HFF-Myc (cell line): ENCODE measurements around the gene APMAP.

ENCODE experiments used
- DNase-seq: peaks from one replicate; pipeline ENCODE4 v3.0.0-alpha.2; 2011; ENCODE audit warnings: low read depth; ENCODE audit errors: extremely low read depth
- H3K4me3 ChIP-seq: replicated peaks from 2 replicates; pipeline ENCODE4 v1.5.1; 2011; ENCODE audit warnings: low read depth, mild to moderate bottlenecking, control low read depth, low read length
- CTCF ChIP-seq: IDR thresholded peaks from 2 replicates; pipeline ENCODE4 v1.5.1; 2012; ENCODE audit warnings: mild to moderate bottlenecking, low read depth, low read length, control low read depth; ENCODE audit errors: missing control alignments

APMAP gene

DNA sequence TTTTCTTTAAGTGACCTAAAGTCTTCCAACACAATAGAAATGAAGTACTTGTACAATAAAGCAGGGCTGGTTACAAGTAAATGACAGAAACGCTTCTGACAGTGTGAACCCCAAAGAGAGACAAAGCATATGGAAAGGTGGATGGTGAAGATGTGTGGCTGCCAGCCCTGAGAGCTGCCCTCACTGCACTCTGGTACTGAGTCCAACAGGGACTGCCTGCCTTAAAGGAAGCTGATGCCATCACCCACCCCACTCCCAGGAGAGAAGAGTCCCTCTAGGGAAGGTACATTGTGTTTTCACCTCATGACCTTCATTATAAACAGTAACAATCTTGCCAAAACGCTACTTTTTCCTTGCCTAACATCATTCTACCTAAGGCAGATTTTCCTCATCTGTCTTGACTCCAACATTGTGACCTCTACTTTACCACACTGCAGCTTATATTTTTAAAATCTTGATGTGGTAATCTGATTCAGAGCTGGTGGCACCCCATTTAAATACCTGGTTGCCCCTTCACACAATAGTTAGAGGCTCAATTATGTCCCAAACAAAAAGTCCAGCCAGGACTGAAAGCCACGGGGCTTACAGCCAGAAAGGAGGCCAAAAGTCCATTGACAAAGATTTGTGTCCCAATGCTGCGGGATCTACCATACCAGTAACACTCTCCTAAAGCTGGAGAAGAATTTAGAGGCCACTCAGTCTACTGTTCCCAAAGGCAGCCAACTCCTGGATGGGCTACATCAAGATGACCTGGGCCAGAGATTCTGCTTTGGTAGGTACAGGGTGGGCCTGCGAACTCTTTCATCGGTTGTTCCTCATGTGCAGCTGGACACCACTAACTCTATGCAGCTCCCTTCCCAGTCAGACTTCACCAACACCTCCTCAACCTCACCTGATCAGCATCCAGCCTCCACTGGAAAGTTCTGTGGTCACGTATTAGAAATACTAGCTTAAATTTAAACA is 4.4 kb downstream of the APMAP start:
- TF ChIP-seq CTCF = no peak
- H3K4me3 ChIP-seq = no peak overlapping the region
- DNase-seq = no peak

DNA sequence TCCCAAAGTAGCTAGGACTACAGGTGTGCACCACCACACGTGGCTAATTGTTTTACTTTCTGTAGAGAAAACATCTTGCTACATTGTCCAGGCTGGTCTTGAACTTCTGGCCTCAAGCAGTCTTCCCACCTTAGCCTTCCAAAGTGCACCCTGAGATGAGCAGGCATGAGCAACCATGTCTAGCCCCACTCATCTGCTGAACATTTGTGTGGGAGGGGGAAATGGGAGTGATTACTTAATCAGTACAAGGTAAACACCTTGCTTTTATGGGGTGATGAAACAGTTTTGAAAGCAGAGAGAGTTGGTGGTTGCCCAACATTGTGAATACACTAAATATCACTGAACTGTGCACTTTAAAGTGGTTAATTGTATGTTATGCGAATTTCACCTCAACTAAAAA is 5.3 kb downstream of the APMAP start:
- no peak for TF ChIP-seq CTCF
- DNase-seq = no peak
- no peak overlapping the region for H3K4me3 ChIP-seq

DNA sequence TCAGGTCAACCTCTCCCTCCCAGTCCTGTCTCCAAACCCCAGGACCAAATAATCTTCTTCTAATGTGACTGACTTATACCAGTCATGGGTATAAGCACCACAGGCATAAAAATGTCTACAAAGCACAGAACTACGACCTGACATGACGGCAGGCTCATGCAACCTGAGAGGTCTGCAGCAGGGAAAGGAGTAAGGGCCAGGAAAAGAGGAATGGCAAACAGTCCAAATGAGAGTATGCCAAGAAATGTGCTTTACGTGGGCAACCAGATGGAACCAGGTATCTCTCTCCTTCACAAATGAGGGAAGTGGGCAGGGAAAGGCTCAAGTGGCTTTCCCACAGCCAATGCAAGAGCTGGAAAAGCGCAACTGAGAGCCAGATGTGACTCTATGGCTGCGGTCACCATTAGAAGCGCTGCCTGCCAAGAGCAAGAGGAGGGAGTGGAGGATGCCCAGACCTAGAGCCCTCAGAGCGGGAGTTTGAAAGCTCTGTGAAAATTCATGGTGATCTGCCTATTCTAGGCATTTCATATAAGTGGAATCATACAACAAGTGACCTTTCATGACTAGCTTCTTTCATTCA is 6.0 kb downstream of the APMAP start:
- no peak for DNase-seq
- TF ChIP-seq CTCF = no peak
- no peak overlapping the region for H3K4me3 ChIP-seq

DNA sequence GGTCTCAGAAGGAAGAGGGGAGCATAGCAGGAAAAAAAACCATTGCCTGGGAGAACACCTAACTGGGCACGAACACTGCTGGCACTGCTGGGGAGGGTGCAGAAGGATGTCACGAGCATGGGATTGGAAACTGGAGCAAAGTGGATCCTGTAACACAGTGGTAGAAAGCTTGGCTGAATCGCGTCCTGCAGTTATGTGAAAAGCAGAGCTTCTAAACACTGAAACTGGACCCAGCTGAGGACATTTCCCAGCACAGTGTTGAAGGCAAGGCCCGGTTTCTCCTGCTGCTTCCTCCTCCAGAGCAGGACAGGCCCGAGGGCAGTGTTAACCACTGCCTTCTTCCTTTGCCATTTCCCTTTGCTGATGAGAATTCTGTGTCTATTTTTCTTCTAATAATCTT is 6.7 kb downstream of the APMAP start:
- TF ChIP-seq CTCF = no peak
- no peak for DNase-seq
- H3K4me3 ChIP-seq = no peak overlapping the region

DNA sequence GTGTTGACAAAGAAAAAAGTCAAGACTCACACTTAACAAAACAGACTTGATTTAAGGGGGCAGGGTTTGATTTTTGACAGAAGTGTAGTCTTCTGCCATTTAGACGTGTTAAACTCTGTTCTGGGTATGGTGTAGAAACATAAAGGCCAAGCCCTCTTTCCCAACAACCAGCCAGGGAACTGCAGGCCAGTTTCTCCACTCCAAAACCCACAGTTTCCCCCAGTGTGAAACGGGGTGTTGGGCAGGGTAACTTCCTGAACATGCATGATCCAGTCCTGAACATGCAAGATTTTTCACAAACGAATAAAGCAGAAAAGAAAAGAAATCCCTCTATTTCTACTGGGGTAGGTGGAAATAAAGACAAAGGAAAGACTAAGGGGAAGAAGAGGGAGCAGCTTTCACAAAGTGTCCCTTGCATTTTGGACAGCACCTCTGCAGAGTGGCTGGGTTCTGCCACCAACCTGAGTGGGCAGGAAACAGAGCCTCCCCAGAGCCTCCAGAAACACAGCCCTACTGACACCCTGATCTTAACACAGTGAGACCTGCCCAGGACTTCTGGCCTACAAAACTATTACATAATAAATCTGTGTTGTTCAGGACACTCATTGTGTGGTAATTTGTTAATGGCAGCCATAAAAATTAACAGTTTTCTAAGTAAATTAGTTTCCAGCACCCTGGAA is 7.5 kb downstream of the APMAP start:
- H3K4me3 ChIP-seq = no peak overlapping the region
- no peak for DNase-seq
- TF ChIP-seq CTCF = no peak

GRCh38 chr20:24983896-24984295 is 8.7 kb downstream of the APMAP start:
- DNase-seq = no peak
- H3K4me3 ChIP-seq = no peak overlapping the region
- TF ChIP-seq CTCF = no peak
